Measurements from ENCODE around the gene POLD4.
A peak's percentile ranks its signal among the peaks of the same experiment; 100 is the strongest.

Gene POLD4

DNA sequence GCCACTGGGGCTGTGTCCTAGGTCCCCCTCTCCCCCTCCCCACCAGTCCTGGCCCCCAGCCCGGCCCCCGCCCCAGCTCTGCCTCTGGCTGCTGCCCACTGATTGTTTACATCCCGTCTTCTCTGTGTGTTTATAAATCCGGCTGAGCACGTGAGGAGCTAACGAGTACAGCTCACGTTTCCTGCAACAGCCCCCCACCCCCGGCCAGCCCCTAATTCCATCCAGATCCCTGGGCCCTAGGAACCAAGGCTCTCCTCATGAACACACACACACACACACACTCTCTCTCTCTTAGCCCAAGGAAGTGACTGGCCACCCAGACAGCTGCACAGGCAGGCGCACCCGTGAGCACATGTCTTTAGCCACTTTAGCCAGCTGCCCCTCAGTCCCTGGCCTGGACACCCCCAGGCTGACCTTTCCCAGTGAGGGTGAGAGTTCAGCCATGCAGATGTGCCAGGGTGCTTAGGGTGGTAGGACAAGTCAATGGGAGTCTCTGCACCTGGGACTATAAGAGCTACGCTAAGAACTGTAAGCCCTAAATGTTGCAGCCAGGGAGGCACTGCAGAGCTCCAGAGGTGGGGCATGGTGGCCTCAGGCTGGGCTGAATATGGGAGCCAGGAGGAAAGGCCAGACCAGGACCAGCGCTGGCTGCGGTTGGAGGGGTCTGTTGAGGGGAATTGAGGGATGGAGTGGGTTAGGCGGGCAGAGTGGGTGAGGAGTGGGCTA is 17.2 kb upstream of the POLD4 start:
- DNase-seq (ENCODE audit: low spot score): no peak

DNA sequence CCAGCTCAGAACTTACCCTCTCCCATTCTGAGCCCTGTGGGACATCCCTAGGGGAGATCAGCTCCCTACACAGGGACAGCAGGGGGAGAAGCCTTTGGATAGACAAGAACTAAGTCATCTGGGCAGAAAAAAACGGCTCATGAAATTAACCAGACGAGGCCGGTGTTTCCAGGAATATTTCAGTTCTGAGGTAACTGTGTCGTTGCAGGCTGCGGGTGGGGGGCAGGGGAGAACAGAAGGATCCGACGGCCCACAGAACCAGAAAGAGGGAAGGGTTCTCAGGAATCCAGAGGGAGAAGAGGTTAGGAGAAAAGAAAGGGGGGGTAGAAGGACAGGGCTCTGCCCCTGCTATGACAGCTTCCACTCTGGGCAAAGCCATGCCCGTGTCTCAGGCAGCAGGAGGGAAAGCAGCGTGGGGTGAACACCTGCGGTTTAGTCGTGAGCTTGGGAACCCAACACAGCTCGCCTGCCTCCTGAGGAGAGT is 16.5 kb upstream of the POLD4 start:
- no peak for DNase-seq (ENCODE audit: low spot score)

DNA sequence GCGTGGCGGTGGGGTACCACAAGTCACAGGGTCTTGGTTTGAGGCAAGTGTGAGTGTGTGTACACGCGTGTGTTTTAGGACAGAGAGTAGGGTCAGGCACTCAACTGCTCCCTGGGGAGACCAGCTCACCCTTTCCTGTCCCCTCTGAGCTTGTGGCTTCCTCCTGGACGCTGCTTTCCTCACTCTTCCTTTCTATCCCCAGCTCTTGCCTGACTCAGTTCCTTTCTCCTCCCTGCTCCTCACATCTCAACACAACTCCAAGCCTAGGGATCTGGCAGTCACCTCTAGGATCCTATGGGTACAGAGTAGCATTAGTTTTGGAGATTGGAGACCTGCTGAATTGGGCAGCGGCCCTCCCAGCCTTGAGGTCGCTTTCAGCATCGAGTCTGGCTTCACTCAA is 15.9 kb upstream of the POLD4 start:
- no peak for DNase-seq (ENCODE audit: low spot score)

DNA sequence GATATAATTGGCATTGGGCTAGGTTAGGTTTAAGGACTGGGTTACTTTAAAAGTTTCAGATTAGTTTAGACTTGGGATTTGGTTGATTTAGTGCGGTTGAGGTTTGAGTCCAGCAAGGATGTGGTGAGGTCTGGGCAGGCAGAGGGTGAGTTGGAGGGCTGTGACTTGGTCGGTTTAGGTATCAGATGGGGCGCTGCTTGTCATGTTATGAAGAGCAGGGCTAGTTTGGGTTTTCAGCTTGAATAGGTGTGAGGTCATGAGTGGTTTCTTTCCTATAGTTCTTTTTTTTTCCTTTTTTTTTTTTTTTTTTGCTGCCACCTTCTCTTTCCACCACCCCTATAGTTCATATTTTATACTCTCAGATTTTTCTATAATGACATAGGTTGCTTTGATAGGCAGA is 15.3 kb upstream of the POLD4 start:
- no peak for DNase-seq (ENCODE audit: low spot score)

DNA sequence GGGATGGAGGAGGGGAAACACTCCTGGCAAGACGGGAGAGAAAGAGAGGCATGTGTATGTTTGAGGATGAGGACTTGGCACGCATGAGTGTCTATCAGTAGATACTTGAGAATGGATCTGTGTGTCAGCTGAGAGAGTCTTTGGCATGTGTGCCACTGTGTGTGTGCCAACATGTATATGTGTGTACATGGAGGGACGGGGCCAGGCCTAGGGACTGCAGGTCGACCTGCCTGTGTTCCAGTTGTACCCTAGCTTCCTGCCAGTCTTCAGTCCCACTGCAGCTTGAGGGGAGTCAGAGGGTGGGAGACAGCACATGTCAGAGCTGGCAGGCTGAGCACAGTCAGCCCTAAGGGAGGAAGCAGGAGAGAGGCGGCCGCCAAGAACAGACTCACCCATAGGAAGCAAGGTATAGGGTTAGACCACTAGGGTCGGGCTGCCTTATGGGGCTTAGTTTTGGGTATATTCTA is 14.4 kb upstream of the POLD4 start:
- DNase-seq (ENCODE audit: low spot score): no peak

DNA sequence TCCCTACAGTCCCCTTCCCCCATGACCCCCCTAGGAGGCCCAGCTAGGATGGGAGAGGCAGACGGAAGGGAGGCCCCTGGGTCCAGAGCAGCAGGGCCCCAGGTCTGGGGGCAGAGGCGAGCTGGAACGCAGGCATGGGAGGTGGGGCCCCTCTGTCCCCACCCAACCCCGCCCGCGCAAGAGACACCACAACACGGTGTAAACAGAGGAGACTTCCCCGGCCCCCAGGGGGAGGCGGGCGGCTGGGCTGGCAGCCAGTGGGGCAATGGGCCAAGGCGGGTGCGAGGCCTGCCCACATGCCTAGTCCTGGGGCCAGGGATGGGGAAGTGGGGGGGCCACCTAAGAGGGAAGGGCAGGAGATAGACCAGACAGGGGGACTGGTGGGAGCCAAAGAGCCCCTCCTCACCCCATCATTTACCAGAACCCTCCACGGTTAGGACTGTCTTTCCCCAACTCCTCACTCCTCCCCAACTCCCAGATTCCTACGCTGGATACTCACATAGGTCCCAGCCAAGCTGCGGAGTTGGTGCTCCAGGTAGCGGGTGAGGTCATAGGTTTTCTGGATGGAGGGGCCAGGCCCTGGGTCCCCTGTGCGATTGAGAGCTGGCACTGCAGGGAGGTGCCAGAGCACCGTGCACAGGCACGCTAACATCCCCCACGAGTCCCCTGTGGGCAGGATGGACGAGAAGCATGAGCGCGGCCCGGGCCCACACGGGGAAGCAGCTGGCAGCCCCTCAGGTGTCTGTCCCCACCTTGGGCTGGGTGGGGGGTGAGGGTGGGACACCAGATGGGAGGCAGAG is 13.8 kb upstream of the POLD4 start:
- DNase-seq (ENCODE audit: low spot score): no peak

DNA sequence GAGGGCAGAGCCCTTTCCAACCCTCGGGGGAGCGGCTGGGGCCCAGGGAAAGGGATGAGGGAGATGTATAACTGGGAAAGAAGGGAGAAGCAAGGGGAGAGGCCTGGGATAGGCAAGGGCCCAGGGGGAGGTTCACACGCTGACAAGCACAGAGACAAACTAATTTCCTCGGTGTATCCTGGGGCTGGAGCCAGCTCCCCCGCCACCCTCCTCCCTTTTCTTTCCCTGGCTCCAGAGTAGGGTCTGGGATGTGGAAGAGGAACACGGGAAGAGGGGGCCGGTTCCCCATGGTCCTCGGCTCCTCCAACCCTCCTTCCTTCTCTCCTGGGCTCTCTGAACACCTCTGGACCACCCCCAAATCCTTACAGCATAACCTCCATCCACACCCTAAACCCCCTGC is 13.2 kb upstream of the POLD4 start:
- DNase-seq (ENCODE audit: low spot score): no peak

DNA sequence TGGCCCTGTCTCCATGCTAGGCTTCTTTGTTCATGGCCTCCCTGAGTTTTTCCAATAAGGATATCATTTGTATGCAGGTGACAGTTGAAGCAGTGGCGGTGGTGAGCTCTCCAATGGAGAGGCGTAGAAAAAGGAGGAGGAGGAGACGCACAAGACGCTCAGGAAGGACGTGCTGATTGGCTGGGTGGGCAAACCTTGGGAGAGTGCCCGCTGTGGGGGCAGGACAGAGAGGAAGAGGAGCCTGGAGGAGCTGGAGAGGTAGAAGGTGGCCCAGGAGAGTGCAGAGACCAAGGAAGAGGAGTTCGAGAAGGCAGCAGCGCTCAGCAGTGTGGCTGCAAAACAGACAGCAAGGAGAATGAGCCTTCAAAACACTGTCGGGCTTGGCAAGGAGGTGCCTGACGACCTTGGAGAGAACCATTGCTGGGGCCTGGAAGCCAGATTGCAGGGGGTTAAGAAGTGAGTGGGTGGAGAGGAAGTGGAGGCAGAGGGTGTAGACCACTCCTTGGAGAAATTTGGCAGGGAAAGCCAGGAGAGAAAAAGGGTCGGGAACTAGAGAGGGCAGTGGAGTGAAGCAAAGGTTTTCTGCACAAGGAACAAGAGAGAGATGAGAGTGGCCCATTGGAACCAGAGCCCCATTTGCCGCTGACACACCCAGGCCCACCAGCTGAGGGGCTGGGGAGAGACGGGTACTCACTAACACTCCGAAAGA is 12.5 kb upstream of the POLD4 start:
- no peak for DNase-seq (ENCODE audit: low spot score)

GRCh38 chr11:67364783-67365722 is 11.7 kb upstream of the POLD4 start:
- DNase-seq (ENCODE audit: low spot score): no peak

- DNase-seq (ENCODE audit: low spot score): no peak
Observed at GRCh38 chr11:67364169-67364568, 10.8 kb upstream of the POLD4 start.

- DNase-seq (ENCODE audit: low spot score): no peak
Observed at GRCh38 chr11:67357831-67358670, 4.7 kb upstream of the POLD4 start.

DNA sequence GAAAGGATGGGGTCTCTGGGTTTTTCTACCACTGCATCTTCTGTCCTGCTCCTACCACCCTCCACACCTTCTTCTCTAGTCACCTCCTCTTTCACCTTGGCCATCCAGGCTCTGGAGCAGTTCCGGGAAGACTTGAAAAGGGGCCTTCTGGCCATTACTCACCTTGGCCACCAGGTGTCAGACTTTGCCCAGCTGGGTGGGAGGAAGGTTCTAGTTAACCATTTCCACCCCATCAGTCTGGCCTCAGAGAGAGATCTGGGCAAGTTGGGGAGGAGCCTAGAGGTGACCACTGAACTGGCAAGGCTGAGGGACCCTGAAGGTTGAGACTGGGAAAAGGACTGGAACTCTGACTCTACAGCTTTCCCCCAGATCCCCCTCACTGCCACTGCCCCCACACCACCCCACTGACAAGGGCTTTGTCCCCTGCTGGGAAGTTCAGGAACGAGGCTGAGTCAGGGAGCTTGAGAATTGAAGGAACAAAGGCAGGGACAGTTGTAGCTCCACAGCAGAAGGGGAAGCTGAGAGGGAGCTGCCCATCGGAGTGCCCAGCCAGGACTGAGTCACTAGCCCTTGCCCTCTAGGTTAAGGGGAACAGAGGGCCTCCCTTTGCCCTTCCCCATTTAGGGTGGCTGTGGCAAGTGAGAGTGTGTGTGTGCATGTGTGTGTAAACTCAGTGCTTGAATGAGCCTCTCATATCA is 3.7 kb upstream of the POLD4 start:
- DNase-seq (ENCODE audit: low spot score): peak; percentile 65

DNA sequence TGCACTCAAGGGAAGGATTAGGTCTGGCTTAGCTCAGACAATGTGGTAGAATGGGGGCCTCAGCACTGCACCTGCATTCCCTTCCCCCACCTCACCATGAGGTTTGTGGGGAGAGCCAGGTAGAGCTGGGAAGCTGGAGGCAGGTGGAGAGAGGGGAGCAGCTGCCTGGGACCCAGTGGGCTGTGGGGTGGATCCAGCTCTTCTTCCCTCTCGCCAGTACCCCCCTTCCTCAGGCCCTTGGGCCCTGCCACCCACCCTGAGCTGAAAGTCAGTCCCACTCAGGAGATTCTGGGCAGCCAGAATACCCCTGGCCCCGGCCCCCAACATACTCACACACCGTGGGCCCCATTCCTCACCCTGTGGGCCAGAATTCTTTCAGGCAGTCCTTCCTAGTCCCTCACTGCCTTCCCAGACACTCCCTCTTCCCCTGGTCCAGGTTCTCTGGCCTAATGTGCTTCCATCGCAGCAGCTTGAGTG is 3.1 kb upstream of the POLD4 start:
- DNase-seq (ENCODE audit: low spot score): no peak

DNA sequence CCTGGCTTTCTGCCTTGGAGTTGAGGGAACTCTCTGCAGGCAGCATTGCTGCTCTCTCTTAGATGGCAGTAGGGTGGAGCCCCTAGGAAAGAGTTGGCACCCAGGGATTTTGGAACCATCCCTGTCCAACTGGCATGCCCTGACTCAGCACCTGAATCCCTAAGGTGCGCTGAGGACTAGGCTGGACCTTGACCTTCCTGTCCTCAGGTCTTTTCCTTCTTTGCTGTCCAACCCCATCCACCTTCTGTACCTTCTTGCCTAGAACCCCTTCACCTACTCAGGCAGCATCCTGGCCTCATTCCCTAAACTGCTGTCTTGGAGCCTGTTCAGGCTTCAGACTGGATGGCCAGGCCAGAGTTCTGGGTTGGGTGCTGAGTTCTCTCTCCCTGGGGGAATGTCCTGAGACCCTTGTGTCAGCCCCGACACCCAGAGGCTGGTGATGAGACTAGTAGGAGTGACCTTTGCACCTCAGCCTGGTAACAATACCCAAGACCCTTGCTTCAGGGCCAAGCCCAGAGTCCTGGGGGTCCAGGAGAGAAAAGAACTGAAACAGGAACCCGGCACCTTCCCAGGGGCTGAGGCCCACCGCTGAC is 2.5 kb upstream of the POLD4 start:
- DNase-seq (ENCODE audit: low spot score): no peak

DNA sequence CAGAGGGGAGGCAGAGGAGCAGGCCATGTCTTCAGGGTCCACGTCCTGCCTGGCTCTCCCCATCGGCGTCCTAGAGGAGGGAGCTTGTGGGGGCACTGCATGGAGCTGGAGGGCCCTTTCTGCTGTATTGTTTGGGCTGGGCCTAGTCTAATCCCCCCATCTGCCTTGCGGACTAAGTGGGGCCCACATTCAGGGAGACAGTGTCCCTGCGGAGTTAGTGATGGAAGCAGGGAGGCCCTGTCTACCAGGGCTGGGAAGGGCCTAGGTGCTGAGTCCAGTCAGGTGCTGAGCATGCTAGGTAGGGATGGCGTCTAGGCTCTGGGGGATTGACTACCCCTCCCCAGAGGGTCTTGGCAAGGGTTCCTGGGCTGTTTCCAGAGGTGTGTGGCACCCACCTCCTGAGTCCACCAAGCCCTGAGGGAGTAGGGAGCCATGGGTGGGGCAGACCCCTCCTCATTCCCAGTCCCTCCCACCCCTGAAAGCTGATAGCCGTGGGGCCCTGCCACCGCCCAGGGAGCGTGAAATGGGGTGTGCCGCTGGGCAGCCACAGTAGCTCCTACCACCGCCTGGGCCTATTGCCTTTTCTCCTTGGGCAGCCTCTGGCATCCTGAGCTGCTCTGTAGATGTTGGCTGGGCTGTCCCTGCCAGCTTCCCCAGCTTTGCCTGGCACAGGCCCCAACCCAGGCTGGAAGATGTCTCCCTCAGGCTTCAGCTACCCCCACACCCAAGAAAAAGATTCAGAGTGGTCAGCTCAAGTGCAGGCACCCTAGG is 1.9 kb upstream of the POLD4 start:
- DNase-seq (ENCODE audit: low spot score): no peak

DNA sequence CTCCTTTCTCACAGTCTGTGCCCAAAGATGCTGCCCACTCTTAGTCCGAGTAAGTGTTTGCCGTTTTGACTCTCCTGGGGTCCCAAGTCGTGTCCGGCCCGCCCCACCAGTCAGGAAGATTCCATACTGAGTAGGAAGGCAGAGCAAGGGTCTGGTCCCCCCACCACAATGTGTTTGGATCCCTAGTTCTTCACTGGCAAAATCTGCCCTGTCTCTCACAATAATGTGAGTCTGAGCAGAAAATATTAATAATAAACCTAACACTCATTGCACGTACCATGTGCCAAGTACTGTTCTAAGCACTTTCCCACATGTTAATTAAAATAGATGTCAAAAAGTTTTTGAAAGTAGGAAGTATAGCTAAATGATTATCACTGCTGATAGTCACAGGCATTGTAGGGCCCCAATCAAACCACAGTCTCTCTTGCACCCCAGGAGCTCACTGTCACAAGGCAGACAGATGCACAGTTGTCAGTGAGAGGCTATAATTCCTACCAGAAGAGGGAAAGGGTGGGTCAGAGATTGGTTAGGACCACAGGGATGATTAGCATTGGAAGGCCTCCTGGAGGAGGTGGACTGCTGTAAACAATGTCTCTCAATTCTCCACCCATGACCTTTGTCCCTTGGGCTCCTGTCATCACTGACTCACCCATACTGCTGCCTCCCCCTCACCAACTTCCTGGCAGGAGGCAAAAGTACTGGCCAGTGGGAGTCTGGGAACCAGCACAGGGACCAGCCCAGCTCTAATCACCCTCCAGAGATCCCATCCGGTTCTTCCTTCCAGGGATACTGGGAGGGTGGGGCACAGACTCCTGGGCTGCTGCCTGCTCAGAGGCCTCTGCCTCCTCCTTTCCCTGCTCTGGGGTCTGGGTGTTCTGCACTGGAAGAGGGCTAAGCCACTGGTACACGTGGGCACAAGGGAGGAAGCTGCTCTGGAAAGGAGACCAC is 1.0 kb upstream of the POLD4 start:
- no peak for DNase-seq (ENCODE audit: low spot score)

DNA sequence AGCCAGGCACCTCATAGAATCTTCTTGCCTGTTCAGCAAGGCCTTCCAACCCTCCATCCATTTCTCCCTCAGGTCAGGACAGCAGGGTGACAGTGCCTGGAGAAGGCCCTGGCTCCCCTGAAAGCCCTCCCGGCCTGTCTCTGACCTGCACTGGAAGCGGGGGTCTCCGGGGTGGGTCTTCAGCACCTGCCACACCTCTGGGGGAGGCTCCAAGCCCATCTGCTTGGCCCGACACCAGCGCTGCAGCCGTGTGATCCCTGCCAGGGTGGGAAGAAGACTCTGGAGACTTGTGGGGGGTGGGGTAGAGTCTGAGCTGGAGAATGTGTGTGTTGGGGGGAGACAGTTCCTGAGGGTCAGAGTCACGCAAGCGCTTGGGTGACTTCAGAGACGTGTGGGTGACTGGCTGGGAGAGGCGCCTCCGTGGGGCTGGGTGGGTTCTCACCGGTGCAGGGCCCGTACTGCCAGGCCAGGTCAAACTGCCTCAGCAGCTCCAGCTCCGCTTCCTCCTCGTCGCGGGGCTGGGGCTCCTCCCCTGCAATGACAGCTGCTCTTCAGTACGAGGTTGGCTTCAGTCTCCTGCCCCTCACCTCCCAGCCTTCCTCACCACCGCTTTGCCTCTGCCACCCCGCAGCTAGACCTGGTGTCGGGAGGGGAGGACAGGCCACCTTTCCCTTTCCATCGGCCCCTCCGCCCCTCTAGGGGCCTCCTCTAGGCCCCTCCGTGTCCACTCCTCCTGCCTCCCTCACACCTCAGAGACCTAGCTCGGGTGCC is 615 bp downstream of the POLD4 start:
- DNase-seq (ENCODE audit: low spot score): no peak

All from pons (tissue), 1 donor.